WTC11 (cell line): Measurements from ENCODE around the gene STK32B. TPM values are rescaled to one million over a fixed set of nuclear protein-coding genes. Genes with fewer than 3 reads are reported as not detected.

Source experiments
- ATAC-seq: fragments of 200-7000 bp; cut with Tn5 transposase; 2 replicates; pipeline ENCODE4 v1.10.0; 2021; ENCODE audit warnings: mild to moderate bottlenecking, moderate library complexity
- CTCF ChIA-PET: fragments of 300-600 bp; sonication (Branson Sonifier 250); formaldehyde crosslinking; loops from one replicate; lab custom pipeline; 2021; ENCODE audit warnings: antibody characterized with exemption; lab: Charles Lee
- POLR2A ChIA-PET: fragments of 350-600 bp; sonication (Branson Sonifier 250); formaldehyde crosslinking; loops from one replicate; lab custom pipeline; 2021; ENCODE audit warnings: antibody characterized with exemption; lab: Charles Lee
- DNase-seq: peaks from one replicate; pipeline ENCODE4 v3.0.0; 2021; ENCODE audit warnings: low spot score
- H3K27ac Mint-ChIP-seq: 2 replicates; pipeline ENCODE4 v1.8.0; 2021; ENCODE audit warnings: mixed read lengths
- H3K27me3 Mint-ChIP-seq: 2 replicates; pipeline ENCODE4 v1.8.0; 2021; ENCODE audit warnings: low read depth, mild to moderate bottlenecking, moderate library complexity, mixed read lengths
- H3K36me3 Mint-ChIP-seq: 2 replicates; pipeline ENCODE4 v1.8.0; 2021; ENCODE audit warnings: mixed read lengths
- H3K4me1 Mint-ChIP-seq: 2 replicates; pipeline ENCODE4 v1.8.0; 2022; ENCODE audit warnings: mixed read lengths
- H3K4me3 Mint-ChIP-seq: 2 replicates; pipeline ENCODE4 v1.8.0; 2021; ENCODE audit warnings: mild to moderate bottlenecking, moderate library complexity, mixed read lengths
- H3K9me3 Mint-ChIP-seq: 2 replicates; pipeline ENCODE4 v1.8.0; 2021; ENCODE audit warnings: mixed read lengths
- ARID4B ChIP-seq: sonication (generic); formaldehyde crosslinking; IDR thresholded peaks from 2 replicates; pipeline ENCODE4 v1.8.0; 2023; ENCODE audit warnings: missing genetic modification reagents, mild to moderate bottlenecking, borderline replicate concordance
- ATF3 ChIP-seq: sonication (generic); formaldehyde crosslinking; conservative IDR thresholded peaks from 2 replicates; pipeline ENCODE4 v1.8.1; 2022; ENCODE audit warnings: mild to moderate bottlenecking, missing genetic modification reagents
- CTCF ChIP-seq: fragments of 200-600 bp; IDR thresholded peaks from 2 replicates; pipeline ENCODE4 v1.8.0; 2022; ENCODE audit warnings: antibody characterized with exemption
- E2F1 ChIP-seq: sonication (generic); formaldehyde crosslinking; IDR thresholded peaks from 2 replicates; pipeline ENCODE4 v1.8.0; 2022; ENCODE audit warnings: mild to moderate bottlenecking, missing genetic modification reagents
- ERG ChIP-seq: fragments of 250-450 bp; sonication (Bioruptor Pico); IDR thresholded peaks from 2 replicates; pipeline ENCODE4 v1.8.0; 2021; ENCODE audit warnings: mild to moderate bottlenecking
- FOXJ3 ChIP-seq: sonication (generic); formaldehyde crosslinking; IDR thresholded peaks from 2 replicates; pipeline ENCODE4 v1.9.0; 2021; ENCODE audit warnings: missing genetic modification reagents, mild to moderate bottlenecking, borderline replicate concordance
- GTF2I ChIP-seq: fragments of 250-450 bp; sonication (Bioruptor Pico); conservative IDR thresholded peaks from 2 replicates; pipeline ENCODE4 v1.4.0; 2021; ENCODE audit warnings: mild to moderate bottlenecking
- KAT7 ChIP-seq: sonication (generic); formaldehyde crosslinking; IDR thresholded peaks from 2 replicates; pipeline ENCODE4 v1.8.1; 2023; ENCODE audit warnings: missing genetic modification reagents, mild to moderate bottlenecking, borderline replicate concordance
- MLX ChIP-seq: sonication (generic); formaldehyde crosslinking; IDR thresholded peaks from 2 replicates; pipeline ENCODE4 v1.8.1; 2023; ENCODE audit warnings: mild to moderate bottlenecking, missing genetic modification reagents, moderate library complexity
- NFATC4 ChIP-seq: fragments of 250-450 bp; sonication (Bioruptor Pico); IDR thresholded peaks from 2 replicates; pipeline ENCODE4 v1.9.0; 2021; ENCODE audit warnings: mild to moderate bottlenecking
- NFE2L1 ChIP-seq: sonication (generic); formaldehyde crosslinking; IDR thresholded peaks from 2 replicates; pipeline ENCODE4 v1.8.1; 2023; ENCODE audit warnings: missing genetic modification reagents
- SP1 ChIP-seq: sonication (generic); formaldehyde crosslinking; conservative IDR thresholded peaks from 2 replicates; pipeline ENCODE4 v1.8.1; 2022; ENCODE audit warnings: missing genetic modification reagents
- TCF7 ChIP-seq: sonication (generic); formaldehyde crosslinking; IDR thresholded peaks from 2 replicates; pipeline ENCODE4 v1.8.0; 2022; ENCODE audit warnings: mild to moderate bottlenecking, low read depth, missing genetic modification reagents, moderate library complexity
- TEAD4 ChIP-seq: sonication (generic); formaldehyde crosslinking; IDR thresholded peaks from 2 replicates; pipeline ENCODE4 v1.8.0; 2022; ENCODE audit warnings: mild to moderate bottlenecking, missing genetic modification reagents
- ZBTB21 ChIP-seq: sonication (generic); formaldehyde crosslinking; IDR thresholded peaks from 2 replicates; pipeline ENCODE4 v1.8.1; 2023; ENCODE audit warnings: mild to moderate bottlenecking, missing genetic modification reagents, borderline replicate concordance
- ZNF138 ChIP-seq: sonication (generic); formaldehyde crosslinking; conservative IDR thresholded peaks from 2 replicates; pipeline ENCODE4 v1.8.1; 2022; ENCODE audit warnings: mild to moderate bottlenecking, moderate library complexity, missing genetic modification reagents
- ZNF219 ChIP-seq: sonication (generic); formaldehyde crosslinking; IDR thresholded peaks from 2 replicates; pipeline ENCODE4 v1.8.0; 2023; ENCODE audit warnings: missing genetic modification reagents, mild to moderate bottlenecking, borderline replicate concordance
- ZNF263 ChIP-seq: sonication (generic); formaldehyde crosslinking; IDR thresholded peaks from 2 replicates; pipeline ENCODE4 v1.8.1; 2022; ENCODE audit warnings: low read depth, mild to moderate bottlenecking, moderate library complexity, missing genetic modification reagents
- ZNF425 ChIP-seq: fragments of 250-450 bp; sonication (Bioruptor Pico); conservative IDR thresholded peaks from 2 replicates; pipeline ENCODE4 v1.9.0; 2021; ENCODE audit warnings: mild to moderate bottlenecking
- ZSCAN18 ChIP-seq: fragments of 250-450 bp; sonication (Bioruptor Pico); IDR thresholded peaks from 2 replicates; pipeline ENCODE4 v2.1.2; 2022; ENCODE audit warnings: mild to moderate bottlenecking, moderate library complexity
- total RNA-seq: library from RNA; stranded (reverse); gene quantifications from 3 replicates; pipeline ENCODE4 v1.2.3, GENCODE V29; 2021

Gene STK32B
- total RNA-seq, 1 experiment from 2014 or later, result 1.9 TPM

- H3K9me3 Mint-ChIP-seq, result peaks cover 13% of the 10 kb centered on the region
- CTCF ChIA-PET, result interaction anchor here (0.6 kb wide), 1 partner anchor 143 kb away, joined by 4 read pairs; no protein-coding TSS in a partner anchor
- no peak for DNase-seq
- H3K4me1 Mint-ChIP-seq, result peaks cover 12% of the 10 kb centered on the region
- POLR2A ChIA-PET, result no interaction called here
- H3K4me3 Mint-ChIP-seq, result no peak overlapping the region
- no peak overlapping the region for H3K27ac Mint-ChIP-seq
- H3K36me3 Mint-ChIP-seq, result no peaks in the 10 kb centered on the region
- peaks cover 8% of the 10 kb centered on the region for H3K27me3 Mint-ChIP-seq
- no peak for TF ChIP-seq TCF7
- no peak for TF ChIP-seq ZNF138
- ATAC-seq, result no peak
These were observed 30.9 kb upstream of the STK32B start for GRCh38 chr4:5020341-5020740.

GRCh38 chr4:5021546-5021945, 29.7 kb upstream of the STK32B start:
- ATAC-seq, result no peak
- CTCF ChIA-PET, result no interaction called here

More at GRCh38 chr4:5021546-5021945, 29.7 kb upstream of the STK32B start:
- Mint-ChIP-seq H3K27ac (no peak overlapping the region), H3K4me1 (peaks cover 13% of the 10 kb centered on the region), H3K4me3 (no peak overlapping the region), H3K36me3 (no peaks in the 10 kb centered on the region), H3K27me3 (peaks cover 4% of the 10 kb centered on the region; the same call in 1 of the 2 replicates), H3K9me3 (peaks cover 13% of the 10 kb centered on the region)
- POLR2A ChIA-PET, result no interaction called here
- TF ChIP-seq SP1 (CRISPR knock-in tag) (no peak), GTF2I (CRISPR knock-in tag) (no peak), ZNF219 (CRISPR knock-in tag) (no peak), ERG (CRISPR knock-in tag) (no peak), ZNF263 (CRISPR knock-in tag) (no peak), ARID4B (CRISPR knock-in tag) (no peak), KAT7 (CRISPR knock-in tag) (no peak), ZSCAN18 (CRISPR knock-in tag) (no peak), ATF3 (no peak), MLX (CRISPR knock-in tag) (no peak), ZNF425 (CRISPR knock-in tag) (no peak), NFE2L1 (CRISPR knock-in tag) (no peak), FOXJ3 (no peak), ZNF138 (no peak), TEAD4 (no peak), E2F1 (CRISPR knock-in tag) (no peak), NFATC4 (CRISPR knock-in tag) (no peak), CTCF (no peak), ZBTB21 (CRISPR knock-in tag) (no peak)
- DNase-seq, result no peak
